SK-N-MC (cell line): ENCODE results near the gene VPS13A.

ENCODE experiments used
- EZH2 ChIP-seq: fragments of 200-600 bp; sonication (generic); IDR thresholded peaks from one replicate; pipeline ENCODE4 v1.6.1; 2017; ENCODE audit warnings: antibody characterized with exemption
- POLR2AphosphoS5 ChIP-seq: IDR thresholded peaks from 2 replicates; pipeline ENCODE4 v1.6.1; 2012; ENCODE audit warnings: mild to moderate bottlenecking, low read depth, low read length, borderline replicate concordance

DNA sequence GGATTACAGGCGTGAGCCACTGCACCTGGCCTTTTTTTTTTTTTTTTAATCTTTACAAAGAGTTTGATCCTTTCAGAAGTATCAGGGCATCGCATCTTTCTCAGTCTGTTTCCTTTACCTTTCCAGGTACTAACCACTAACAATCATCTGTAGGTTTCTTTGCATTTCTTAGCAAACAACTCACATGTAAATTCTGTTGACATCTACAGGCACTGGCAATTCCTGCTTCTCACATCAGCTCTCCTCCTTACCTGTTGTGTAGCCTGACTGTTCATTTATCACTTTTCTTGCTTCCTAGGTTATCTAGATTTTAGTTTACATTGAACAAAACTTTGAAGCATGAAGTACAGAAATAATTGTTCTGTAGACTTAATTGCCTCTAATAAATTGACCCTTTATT lies 27.5 kb upstream of the VPS13A start:
- no peak for TF ChIP-seq EZH2
- TF ChIP-seq POLR2AphosphoS5: no peak
